ENCODE measurements around the gene PPP6R3. TPM values are rescaled to one million over a fixed set of nuclear protein-coding genes. Genes with fewer than 3 reads are reported as not detected.

Gene PPP6R3
- total RNA-seq, 1 experiment from 2014 or later, result 198 TPM

DNA sequence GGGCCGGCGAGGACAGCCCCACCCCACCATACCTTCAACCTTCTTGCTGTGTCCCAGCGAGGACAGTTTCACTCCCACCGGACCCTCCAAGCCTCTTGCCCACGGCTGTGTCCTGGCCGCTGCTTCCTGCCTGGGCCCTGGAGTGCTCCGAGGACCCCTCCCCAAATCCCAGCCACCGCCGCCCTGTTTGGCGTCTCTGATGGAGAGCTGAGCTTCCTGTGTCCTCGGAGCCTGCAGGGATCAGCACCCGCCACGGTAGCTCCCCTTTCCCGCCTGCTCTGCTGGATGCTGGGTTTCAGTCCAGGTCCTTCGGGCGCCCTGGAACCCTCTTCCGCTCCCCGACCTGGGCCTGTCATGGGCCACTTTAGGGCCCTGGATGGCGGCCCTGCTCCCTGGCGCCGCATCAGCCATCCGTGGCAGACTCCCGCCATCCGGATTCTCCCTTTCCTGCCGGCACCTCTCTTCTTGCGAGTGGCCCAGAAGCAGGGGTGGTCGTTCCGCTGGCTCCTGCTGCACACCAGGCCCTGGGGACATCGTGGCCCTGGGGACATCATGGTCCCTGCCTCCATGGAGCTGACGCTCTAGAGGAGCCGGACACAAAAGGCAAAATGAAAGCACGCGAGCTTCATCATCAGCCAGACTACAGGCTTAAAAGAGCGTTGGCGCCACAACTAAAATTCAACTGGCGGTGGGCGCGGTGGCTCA lies 189.5 kb downstream of the PPP6R3 start:
- DNase-seq (ENCODE audit: low spot score), result no peak

DNA sequence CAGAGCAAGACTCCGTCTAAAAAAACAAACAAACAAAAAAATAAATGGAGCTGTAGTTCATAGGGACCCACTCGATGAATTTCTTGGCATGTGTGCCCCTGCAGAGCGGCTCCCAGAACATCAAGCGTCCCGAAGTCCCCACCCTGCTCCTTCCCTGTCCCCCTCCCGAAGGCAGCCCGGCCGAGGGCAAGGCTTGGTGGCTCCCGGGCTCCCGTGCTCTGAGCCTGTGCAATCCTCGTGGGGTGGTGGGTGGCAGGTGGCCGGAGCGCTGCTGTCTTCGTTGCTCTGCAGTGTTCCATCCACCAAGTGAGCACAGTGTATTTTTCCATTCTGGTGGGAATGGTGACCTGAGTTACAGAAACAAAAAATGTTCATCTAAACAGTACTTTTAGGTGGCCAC lies 190.2 kb downstream of the PPP6R3 start:
- no peak for DNase-seq (ENCODE audit: low spot score)

DNA sequence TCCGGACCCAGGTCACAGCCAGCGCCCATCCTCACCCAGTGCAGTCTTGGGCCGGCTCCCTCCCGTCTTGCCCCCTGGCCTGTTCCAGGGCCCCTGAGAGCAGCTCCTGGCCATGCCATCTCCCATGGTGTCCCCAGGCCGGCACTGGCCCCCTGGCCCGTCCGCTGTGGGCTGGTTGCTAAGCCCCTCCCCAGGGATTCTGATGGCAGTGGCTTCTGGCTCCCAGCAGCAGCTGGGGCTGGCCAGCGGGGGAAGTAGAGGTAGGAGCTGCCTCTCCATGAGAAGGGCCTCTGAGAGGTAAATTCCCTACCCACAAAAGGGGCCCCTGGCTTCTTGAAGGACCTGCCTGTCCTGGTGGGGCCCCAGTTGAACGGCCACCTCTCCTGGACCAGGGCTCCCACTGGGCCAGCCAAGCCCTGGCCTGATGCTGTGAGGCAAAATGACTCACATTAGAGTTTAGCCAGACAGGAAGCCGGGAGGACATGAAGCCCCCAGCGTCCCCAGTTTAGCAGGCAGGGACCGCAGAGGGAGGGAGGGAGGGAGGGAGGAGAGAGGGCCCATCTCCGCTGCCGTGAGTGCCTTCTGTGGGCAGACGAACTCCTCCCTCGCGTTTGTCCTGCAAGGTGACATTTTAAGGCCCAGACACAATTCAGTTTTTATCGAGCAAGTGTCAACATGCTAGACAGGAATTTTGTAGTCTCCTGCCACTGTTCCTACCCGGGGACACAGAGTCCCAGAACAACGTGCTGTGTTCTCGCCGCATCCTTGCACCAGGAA lies 190.8 kb downstream of the PPP6R3 start:
- no peak for DNase-seq (ENCODE audit: low spot score)

DNA sequence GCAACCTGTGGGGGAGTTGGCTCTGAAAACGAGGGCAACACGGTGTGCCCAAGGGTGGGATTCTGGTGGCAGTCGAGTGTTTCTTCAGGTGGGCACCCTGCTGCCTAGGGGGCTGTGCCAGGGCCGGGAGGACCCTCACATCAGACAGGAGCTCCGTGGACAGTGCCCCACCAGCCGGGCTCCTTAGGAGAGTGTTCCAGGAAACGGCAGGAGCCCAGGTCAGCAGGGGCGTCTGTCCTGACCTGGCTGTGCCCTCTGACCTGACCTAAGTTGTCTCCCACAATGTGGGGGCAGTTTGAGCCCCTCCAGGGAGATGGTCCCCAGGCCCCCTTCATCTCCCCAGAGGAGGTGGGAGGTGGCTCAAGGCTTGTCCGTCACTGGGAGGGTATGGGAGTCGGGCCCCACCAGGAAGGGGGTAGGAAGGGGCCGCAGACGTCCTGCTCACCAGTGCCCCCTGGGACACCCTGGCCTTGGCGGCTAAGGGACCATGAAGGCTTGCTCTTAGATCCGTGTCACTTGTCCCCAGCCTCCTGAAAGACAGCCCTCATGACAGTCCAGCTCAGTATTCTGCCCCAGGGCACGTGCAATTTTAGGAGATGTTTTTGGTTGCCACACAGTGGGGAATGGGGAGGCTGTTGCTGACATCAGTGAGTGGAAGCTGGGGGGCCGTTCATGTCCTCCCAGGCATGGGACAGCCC lies 191.6 kb downstream of the PPP6R3 start:
- DNase-seq (ENCODE audit: low spot score), result no peak

DNA sequence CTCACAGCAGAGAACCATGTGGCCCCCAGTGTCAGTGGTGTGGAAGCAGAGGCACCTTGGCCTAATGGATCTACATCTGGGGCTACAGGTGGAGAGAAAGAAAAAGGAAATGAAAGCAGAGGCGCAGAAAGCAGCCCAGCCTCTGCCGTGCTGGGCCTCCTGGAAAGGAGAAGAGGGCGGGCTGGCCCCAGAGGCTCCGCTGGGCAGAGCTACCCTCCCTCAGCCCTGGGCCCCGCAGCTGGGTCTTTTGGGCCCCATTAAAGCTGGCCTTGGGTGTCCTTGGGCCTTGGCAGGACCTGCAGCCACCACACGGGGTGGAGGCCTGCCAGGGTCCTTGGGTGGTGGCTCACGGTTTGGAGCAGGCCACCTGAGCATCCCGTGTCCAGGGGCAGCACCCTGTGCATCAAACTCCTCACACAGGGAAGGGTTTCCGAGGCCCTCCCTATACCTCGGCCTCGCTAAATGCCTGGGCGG lies 192.2 kb downstream of the PPP6R3 start:
- DNase-seq (ENCODE audit: low spot score), result no peak

DNA sequence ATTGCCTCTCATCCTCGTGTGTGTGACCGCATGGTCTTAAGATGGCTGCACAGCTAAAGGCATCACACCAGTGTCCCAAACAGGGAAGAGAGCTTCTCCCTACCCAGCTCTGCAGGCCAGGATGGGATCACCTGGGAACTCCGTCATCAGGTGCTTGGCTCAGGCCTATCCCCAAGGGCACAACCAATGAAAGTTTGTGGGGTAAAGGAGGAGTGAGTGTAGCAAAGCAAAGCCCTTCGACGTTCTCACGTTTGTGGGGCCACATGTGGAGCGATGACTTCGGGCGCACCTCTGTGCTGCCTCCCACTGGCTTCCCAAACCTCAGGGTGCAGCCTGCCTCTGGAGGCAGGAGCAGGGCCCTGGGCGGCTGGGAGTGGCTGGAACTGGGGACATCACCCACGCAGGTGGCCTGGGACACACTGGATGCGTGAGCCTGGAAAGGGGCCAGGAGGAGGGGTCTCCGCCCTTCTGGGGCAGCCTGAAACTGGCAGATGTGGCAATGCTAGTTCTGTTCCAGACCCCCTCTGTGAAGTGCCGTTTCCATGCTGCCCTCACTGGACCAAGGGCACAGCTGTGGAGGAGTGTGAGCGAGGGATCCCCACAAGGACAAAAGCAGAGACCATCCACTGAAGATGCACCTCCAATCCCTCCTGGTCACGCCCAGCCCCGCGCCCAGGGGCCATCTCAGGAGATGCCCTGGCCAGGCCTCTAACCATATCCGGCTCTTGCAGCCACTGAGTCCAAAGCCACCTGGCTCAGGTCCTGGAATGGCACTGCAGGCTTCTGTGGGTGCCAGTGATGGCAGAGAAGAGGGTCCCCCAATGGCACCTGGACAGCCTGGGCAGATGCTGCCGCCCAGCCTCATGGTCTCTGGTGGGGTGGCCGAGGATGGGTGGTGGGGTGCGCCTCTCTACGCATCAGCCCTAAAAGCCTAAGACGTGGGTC lies 193.2 kb downstream of the PPP6R3 start:
- DNase-seq (ENCODE audit: low spot score), result no peak

DNA sequence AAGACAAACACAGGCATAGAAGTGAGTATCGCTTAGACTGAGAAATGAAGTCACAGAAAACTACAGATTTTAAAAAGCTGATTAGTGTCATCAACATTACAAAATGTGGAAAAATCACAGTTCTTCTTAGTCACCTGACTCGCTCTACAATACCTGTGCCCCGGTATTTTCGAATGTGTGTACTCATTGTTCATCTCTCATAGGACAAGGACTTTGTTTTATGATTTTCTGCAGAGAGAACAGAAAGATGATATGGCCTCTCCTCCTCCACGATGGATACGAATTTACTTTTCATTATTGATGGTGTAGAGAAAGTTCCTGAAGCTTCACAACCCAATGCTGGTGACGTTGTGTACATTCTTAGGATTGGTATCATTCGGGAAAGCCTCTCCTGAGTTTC lies 194.4 kb downstream of the PPP6R3 start:
- no peak for DNase-seq (ENCODE audit: low spot score)

DNA sequence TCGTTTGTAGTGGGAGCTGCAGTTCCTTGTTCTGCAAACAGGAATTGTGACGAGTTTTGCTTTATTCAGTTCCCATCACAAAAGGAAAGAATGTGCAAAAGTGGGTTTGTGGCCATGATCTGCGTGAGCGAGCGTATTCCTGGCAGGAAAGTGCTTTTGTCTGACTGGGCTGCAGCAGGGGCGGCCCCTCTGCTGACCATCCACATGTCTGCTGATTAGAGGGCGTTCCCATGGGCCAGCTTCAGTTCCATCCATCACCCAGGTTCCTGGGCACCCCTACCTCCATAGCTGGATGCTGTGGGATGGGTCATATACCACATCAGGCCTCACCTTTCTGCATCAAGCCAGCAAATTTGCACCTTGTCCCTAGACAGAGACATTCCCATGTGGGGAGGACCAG lies 194.9 kb downstream of the PPP6R3 start:
- no peak for DNase-seq (ENCODE audit: low spot score)

DNA sequence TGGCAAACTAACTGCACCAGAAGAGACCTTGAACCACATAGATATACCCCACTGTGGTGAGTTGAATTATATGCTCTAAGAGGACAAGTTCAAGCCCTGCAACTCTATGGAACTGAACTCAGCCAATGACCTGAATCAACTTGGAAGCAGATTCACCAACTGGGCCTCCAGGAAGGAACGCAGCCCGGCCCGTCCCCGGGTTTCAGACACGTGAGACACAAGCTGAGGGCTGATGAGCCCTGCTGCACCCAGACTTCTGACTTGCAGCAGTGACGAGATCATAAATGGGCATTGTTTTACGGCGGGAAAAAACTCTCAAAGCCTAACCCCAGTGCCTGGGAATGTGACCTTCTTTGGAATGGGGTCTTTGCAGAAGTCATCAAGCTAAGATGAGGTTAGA lies 195.3 kb downstream of the PPP6R3 start:
- no peak for DNase-seq (ENCODE audit: low spot score)

DNA sequence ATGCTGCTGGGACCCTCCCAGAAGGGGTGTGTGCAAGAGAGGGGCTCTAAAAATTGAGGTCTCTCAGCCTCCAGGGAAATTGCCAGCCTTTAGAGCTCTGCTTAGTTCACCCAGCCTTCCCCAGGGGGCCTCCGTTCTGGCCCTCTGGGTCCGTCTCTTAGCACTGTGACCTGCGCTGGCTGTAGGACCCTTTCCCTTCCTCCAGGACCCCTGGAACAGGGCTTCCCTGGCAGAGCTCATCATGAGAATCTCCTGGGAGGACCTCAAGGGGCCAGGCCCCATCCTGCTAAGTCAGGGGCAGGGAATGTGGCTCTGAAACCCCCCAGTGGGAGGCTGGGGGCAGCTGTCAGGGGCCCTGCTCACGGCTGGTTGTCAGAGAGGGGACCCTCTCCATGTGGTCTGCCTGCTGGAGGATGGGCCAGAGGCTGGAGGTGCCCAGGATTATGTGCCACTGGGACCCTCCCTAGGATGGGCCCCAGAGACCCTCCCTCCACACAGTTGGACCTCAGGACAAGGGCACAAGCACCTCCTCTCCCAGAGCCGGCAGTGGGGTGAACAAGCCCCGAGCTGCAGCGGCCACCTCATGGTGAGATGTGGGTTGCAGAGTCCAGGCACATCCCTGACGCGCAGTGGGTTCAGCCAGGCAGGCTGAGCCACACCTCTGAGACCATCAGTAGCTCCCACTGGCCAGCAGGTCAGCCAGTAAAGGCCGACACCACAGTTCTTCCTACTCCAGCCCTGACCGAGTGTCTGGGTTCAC lies 196.6 kb downstream of the PPP6R3 start:
- DNase-seq (ENCODE audit: low spot score), result no peak

DNA sequence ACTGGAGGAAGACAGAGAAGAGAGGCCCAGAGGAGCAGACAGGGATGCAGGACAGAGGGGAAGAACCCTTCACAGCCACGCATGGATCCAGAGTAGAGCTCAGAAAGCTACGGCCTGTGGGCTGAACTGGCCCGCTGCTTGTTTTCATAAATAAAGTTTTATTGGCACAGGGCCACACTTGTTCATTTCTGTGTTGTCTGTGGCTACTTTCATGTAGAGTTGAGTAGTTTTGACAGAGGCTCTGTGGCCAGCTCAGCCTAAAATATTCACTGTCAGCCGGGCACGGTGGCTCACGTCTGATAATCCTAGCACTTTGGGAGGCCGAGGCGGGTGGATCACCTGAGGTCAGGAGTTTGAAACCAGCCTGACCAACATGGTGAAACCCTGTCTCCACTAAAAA lies 197.5 kb downstream of the PPP6R3 start:
- no peak for DNase-seq (ENCODE audit: low spot score)

DNA sequence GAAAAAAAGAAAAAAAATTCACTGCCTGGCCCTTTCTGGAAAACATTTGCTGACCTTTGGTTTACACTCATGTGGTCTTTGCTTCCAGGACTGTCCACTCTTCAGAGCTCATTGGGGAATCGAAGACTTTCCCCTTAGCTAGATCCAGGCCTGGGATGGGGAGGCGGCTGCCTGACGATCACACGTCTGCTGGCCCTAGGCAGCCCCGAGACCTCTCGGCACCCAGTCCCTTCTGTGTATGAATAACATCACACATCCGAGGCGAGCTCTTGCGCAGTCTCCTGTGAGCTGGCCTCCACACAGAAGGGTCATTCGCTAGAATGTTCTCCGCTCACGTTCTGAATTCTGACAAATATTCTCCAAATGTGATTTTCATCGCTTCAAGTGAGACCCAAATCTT lies 198.1 kb downstream of the PPP6R3 start:
- DNase-seq (ENCODE audit: low spot score), result no peak

DNA sequence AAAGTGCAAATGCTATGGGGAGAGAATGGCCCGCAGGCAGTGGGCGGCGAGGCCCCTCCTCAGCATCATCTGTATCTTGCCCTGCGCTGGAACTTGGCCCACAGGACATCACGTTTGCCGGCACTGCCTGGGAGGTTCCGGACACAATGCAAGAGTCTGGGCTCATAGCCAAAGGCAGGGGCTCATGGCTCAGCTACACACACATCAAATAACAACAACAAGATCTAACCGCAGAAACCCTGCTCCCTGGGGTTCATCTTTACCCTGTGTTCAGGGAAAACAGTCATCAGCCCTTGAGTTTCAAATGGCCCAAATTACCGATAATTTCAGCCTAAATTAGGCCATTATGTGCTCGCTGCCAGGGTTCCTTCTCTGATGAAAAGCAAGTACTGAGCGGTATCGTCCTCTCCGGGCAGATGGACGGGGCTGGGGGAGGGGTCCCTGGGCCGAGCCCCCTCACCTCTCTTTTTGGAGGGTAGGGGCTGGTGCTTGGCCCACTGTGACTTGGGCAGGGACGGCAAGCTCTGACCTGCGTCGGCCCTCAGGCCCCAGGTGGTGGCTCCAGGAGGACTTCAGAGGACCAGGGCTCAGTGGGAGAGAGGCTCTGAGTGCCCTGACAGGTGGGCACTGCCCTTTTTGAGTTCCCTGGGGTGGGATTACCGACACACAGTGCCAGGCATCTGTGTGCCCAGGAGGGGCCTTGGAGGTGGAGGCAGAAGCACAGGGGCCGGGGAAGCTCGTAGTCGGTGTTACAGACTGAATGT lies 198.8 kb downstream of the PPP6R3 start:
- DNase-seq (ENCODE audit: low spot score), result no peak

DNA sequence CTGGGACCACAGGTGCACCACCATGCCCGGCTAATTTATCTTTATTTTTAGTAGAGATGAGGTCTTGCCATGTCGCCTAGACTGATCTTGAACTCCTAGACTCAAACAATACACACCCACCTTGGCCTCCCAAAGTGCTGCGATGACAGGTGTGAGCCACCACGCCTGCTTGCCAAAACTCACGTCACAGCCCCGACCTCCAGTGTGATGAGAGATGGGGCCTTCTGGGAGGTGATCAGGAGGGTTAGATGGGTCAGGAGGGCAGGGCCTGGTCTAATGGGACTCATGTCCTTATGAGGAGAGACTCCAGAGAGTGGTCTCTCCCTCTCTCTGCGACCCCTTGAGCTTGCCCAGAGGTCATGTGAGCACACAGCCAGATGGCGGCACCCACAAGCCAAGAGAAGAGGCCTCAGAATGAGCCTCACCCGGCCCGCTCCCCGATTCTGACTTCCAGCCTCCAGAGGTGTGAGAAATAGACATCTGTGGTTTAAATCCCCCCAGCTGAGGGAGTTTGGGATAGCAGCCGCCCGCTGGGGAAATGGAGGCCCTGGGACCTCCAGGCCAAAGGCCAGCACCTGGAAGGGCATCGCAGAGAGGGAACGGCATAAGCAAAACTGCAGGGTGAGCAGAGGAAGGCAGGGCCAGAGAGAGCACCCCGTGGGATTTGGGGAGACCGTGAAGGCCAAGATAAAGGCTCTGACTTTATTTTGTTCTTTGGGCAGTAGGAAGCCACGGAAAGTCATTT lies 199.7 kb downstream of the PPP6R3 start:
- no peak for DNase-seq (ENCODE audit: low spot score)

DNA sequence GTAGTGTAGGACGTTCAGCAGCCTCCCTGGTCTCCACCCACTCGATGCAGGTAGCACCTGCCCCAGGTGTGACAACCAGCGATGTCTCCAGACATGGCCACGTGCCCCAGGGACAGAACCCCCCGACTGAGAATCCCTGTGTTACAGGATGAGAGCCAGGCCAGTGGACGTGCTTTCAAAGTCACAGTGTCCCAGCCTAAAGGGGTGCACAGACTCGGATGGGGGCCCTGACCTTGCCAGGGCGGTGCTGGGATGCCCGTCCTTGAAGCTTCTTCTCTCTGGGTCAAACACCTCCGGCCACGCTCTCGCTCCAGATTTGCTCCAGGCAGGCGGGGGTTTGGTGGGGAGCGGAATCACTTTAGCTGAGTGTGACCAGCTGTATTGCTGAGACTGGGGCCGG lies 200.5 kb downstream of the PPP6R3 start:
- DNase-seq (ENCODE audit: low spot score), result no peak

DNA sequence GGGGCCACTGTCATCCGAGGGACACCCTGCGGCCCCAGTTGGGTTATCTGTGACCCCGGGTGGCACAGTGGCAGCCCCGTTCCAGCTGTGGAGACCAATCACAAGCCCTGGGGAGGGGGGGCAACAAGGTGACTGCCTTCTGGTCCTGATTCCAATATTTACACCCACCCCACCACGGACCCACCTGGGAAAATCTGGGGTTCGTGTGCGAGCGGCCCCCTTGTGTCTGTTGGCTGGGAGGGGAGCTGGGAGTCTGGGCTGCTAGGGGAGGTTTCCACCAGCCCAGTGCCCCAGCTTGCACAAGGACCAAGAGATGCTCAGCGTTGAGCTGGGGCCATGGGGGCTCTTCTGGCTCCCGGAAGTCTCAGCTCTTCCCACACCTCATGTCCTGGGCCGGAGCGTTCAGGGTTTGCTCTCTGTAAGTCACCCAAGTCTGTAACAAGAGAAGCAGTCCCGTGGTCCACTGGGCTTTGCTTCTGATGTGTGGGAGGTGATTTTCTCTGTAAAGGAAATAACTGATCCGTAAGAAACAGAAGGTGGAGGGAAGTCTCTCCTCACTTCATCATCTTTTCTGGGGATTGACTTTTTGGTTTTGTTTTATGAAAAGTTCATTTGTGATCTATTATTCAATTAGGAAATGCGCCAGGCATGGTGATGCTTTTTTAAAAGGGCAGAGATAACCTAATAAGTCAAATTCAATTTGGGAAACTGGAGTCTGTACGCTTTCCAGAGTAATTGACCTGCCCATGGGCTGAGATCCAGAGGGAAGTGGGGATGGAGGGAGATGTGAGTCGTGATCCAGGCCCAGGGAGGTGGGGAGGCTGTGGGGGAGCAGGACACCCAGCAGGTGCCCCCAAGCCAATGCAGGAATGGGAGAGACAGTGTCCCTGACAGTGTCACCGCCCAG lies 201.4 kb downstream of the PPP6R3 start:
- no peak for DNase-seq (ENCODE audit: low spot score)

DNA sequence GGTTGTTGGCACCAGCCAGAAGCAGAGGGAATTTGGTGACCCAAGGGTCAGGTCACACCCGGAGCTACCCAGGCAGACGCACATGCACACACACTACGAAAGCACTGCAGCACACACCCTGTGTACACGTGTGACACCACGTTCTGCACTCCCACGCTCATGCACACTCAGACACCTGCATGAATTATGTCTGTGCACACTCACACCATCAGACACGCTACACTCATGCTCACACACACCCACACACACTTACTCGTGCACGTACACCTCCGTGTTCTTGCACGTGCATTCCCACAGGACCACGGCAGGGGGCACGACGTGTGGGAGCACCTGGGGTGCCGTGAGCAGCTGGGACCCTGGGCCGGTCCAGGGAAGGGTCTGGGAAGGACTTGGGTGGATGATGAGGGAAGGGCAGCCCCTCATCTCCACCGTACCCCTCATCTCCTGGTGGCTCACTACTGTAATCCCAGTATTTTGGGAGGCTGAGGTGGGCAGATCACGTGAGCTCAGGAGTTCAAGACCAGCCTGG lies 203.0 kb downstream of the PPP6R3 start:
- no peak for DNase-seq (ENCODE audit: low spot score)

DNA sequence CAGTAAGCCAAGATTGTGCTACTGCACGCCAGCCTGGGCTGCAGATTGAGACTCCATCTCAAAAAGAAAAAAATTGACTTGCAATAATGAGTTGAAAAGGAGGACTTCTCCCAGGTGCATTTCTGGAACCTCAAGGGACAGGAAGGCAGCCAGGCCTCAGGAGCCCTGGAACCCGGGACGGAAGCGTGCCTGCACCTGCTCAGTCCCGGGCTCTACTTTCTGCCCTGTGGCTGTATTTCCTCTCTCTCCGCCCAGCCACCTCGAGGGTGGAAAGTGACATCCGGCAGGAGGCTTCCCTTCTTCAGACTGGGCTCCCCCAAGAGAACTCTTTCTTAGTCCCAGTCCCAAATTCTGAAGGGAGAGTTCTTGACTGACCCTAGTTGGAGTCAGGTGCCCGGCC lies 203.6 kb downstream of the PPP6R3 start:
- no peak for DNase-seq (ENCODE audit: low spot score)

Data from HT-29 (cell line).